Measurements from ENCODE around the gene DCC.

The DCC gene

DNA sequence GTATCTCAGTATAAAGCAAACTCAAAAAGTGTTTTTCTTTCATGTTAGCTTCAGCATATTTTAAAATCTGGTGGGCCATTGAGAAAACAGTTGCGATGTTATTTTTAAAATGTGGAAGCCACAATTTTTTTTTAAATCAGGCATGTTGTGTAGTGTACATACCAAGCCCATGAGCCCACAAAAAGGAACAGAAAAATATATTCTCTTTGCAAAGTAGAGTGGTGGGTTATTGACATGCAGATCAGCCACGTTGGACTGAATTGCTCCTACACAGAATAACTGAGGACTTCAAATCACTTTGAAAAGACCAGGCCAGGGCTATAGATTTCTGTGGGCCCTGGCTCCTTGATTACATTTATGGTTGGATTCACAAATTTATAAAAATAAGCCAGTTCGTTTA, 774.4 kb downstream of the DCC start:
- 83% methylated on average over 2 of the region's 3 CpGs; no CpG with 5 or more reads in 1 of the 2 experiments for WGBS, 2 experiments (ENCODE audit: insufficient coverage in 2 of 2)
- Histone ChIP-seq H3K36me3 (ENCODE audit: control insufficient read depth, insufficient read depth, low read length) (no peaks in the 10 kb centered on the region), H3K4me1 (ENCODE audit: control insufficient read depth, insufficient read depth, low read length, poor library complexity, severe bottlenecking) (no peaks in the 10 kb centered on the region), H3K27ac (ENCODE audit: low read depth, low read length, severe bottlenecking) (no peak overlapping the region), H3K9me3 (ENCODE audit: control insufficient read depth, low read length) (no peaks in the 10 kb centered on the region), H3K4me3 (ENCODE audit: extremely low read depth, insufficient read depth, low read length, poor library complexity, severe bottlenecking) (no peak overlapping the region)

- Histone ChIP-seq H3K27ac (ENCODE audit: low read depth, low read length, severe bottlenecking) (no peak overlapping the region), H3K4me1 (ENCODE audit: control insufficient read depth, insufficient read depth, low read length, poor library complexity, severe bottlenecking) (no peaks in the 10 kb centered on the region), H3K4me3 (ENCODE audit: extremely low read depth, insufficient read depth, low read length, poor library complexity, severe bottlenecking) (no peak overlapping the region), H3K36me3 (ENCODE audit: control insufficient read depth, insufficient read depth, low read length) (no peaks in the 10 kb centered on the region), H3K9me3 (ENCODE audit: control insufficient read depth, low read length) (no peaks in the 10 kb centered on the region)
- 79 to 87% methylated on average over 6 to 7 of the region's 10 CpGs for WGBS, 2 experiments (ENCODE audit: insufficient coverage in 2 of 2)
Measured at GRCh38 chr18:53115876-53116585, 776.0 kb downstream of the DCC start.

GRCh38 chr18:53117851-53118250, 777.9 kb downstream of the DCC start:
- Histone ChIP-seq H3K36me3 (ENCODE audit: control insufficient read depth, insufficient read depth, low read length) (no peaks in the 10 kb centered on the region), H3K4me1 (ENCODE audit: control insufficient read depth, insufficient read depth, low read length, poor library complexity, severe bottlenecking) (no peaks in the 10 kb centered on the region), H3K9me3 (ENCODE audit: control insufficient read depth, low read length) (no peaks in the 10 kb centered on the region), H3K27ac (ENCODE audit: low read depth, low read length, severe bottlenecking) (no peak overlapping the region), H3K4me3 (ENCODE audit: extremely low read depth, insufficient read depth, low read length, poor library complexity, severe bottlenecking) (no peak overlapping the region)
- WGBS, 2 experiments (ENCODE audit: insufficient coverage in 2 of 2), result 94% methylated on average over 3 of the region's 3 CpGs; no CpG with 5 or more reads in 1 of the 2 experiments

GRCh38 chr18:53126210-53126609, 786.2 kb downstream of the DCC start:
- Histone ChIP-seq H3K9me3 (ENCODE audit: control insufficient read depth, low read length) (no peaks in the 10 kb centered on the region), H3K27ac (ENCODE audit: low read depth, low read length, severe bottlenecking) (no peak overlapping the region), H3K4me3 (ENCODE audit: extremely low read depth, insufficient read depth, low read length, poor library complexity, severe bottlenecking) (no peak overlapping the region), H3K36me3 (ENCODE audit: control insufficient read depth, insufficient read depth, low read length) (no peaks in the 10 kb centered on the region), H3K4me1 (ENCODE audit: control insufficient read depth, insufficient read depth, low read length, poor library complexity, severe bottlenecking) (no peaks in the 10 kb centered on the region)
- no CpG with 5 or more reads among the region's 1 CpG for WGBS, 2 experiments (ENCODE audit: insufficient coverage in 2 of 2)

- WGBS, 2 experiments (ENCODE audit: insufficient coverage in 2 of 2), result 100% methylated on average over 1 of the region's 1 CpG; no CpG with 5 or more reads in 1 of the 2 experiments
- no peak overlapping the region for H3K27ac ChIP-seq (ENCODE audit: low read depth, low read length, severe bottlenecking)
- H3K9me3 ChIP-seq (ENCODE audit: control insufficient read depth, low read length), result no peaks in the 10 kb centered on the region
- no peaks in the 10 kb centered on the region for H3K36me3 ChIP-seq (ENCODE audit: control insufficient read depth, insufficient read depth, low read length)
- no peak overlapping the region for H3K4me3 ChIP-seq (ENCODE audit: extremely low read depth, insufficient read depth, low read length, poor library complexity, severe bottlenecking)
- no peaks in the 10 kb centered on the region for H3K4me1 ChIP-seq (ENCODE audit: control insufficient read depth, insufficient read depth, low read length, poor library complexity, severe bottlenecking)
Measured at GRCh38 chr18:53131001-53131400, 791.0 kb downstream of the DCC start.

- H3K36me3 ChIP-seq (ENCODE audit: control insufficient read depth, insufficient read depth, low read length), result no peaks in the 10 kb centered on the region
- H3K9me3 ChIP-seq (ENCODE audit: control insufficient read depth, low read length), result no peaks in the 10 kb centered on the region
- no peak overlapping the region for H3K27ac ChIP-seq (ENCODE audit: low read depth, low read length, severe bottlenecking)
- H3K4me1 ChIP-seq (ENCODE audit: control insufficient read depth, insufficient read depth, low read length, poor library complexity, severe bottlenecking), result no peaks in the 10 kb centered on the region
- no peak overlapping the region for H3K4me3 ChIP-seq (ENCODE audit: extremely low read depth, insufficient read depth, low read length, poor library complexity, severe bottlenecking)
- 76 to 100% methylated on average over 1 to 2 of the region's 3 CpGs for WGBS, 2 experiments (ENCODE audit: insufficient coverage in 2 of 2)
Measured at GRCh38 chr18:53134711-53135110, 794.7 kb downstream of the DCC start.

GRCh38 chr18:53135654-53136053, 795.7 kb downstream of the DCC start:
- Histone ChIP-seq H3K4me1 (ENCODE audit: control insufficient read depth, insufficient read depth, low read length, poor library complexity, severe bottlenecking) (no peaks in the 10 kb centered on the region), H3K27ac (ENCODE audit: low read depth, low read length, severe bottlenecking) (no peak overlapping the region), H3K4me3 (ENCODE audit: extremely low read depth, insufficient read depth, low read length, poor library complexity, severe bottlenecking) (no peak overlapping the region), H3K9me3 (ENCODE audit: control insufficient read depth, low read length) (no peaks in the 10 kb centered on the region), H3K36me3 (ENCODE audit: control insufficient read depth, insufficient read depth, low read length) (no peaks in the 10 kb centered on the region)

- Histone ChIP-seq H3K27ac (ENCODE audit: low read depth, low read length, severe bottlenecking) (no peak overlapping the region), H3K36me3 (ENCODE audit: control insufficient read depth, insufficient read depth, low read length) (no peaks in the 10 kb centered on the region), H3K4me3 (ENCODE audit: extremely low read depth, insufficient read depth, low read length, poor library complexity, severe bottlenecking) (no peak overlapping the region), H3K9me3 (ENCODE audit: control insufficient read depth, low read length) (no peaks in the 10 kb centered on the region), H3K4me1 (ENCODE audit: control insufficient read depth, insufficient read depth, low read length, poor library complexity, severe bottlenecking) (no peaks in the 10 kb centered on the region)
- 93% methylated on average over 2 of the region's 5 CpGs; no CpG with 5 or more reads in 1 of the 2 experiments for WGBS, 2 experiments (ENCODE audit: insufficient coverage in 2 of 2)
Measured at GRCh38 chr18:53139746-53140500, 799.9 kb downstream of the DCC start.

DNA sequence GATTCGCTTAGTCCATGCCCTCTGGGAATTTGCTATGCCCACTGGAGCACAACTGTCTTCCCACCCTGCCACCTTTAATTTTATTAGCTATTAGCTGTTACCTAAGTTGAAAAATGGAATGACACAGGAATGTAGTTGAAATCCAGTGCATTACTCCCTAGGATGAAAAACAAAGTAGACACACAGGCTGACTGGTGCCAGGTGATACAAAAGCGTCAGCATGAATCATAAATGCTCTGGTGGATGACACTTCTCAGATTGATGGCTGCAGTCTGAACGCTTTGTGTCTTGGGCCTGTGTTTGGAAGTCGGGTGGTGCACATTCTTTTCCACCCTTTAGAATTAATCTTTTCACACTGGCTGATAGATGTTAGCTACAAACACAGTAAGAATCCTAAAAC, 802.0 kb downstream of the DCC start:
- Histone ChIP-seq H3K27ac (ENCODE audit: low read depth, low read length, severe bottlenecking) (no peak overlapping the region), H3K4me1 (ENCODE audit: control insufficient read depth, insufficient read depth, low read length, poor library complexity, severe bottlenecking) (no peaks in the 10 kb centered on the region), H3K36me3 (ENCODE audit: control insufficient read depth, insufficient read depth, low read length) (no peaks in the 10 kb centered on the region), H3K9me3 (ENCODE audit: control insufficient read depth, low read length) (no peaks in the 10 kb centered on the region), H3K4me3 (ENCODE audit: extremely low read depth, insufficient read depth, low read length, poor library complexity, severe bottlenecking) (no peak overlapping the region)
- 89 to 94% methylated on average over 2 of the region's 4 CpGs for WGBS, 2 experiments (ENCODE audit: insufficient coverage in 2 of 2)

DNA sequence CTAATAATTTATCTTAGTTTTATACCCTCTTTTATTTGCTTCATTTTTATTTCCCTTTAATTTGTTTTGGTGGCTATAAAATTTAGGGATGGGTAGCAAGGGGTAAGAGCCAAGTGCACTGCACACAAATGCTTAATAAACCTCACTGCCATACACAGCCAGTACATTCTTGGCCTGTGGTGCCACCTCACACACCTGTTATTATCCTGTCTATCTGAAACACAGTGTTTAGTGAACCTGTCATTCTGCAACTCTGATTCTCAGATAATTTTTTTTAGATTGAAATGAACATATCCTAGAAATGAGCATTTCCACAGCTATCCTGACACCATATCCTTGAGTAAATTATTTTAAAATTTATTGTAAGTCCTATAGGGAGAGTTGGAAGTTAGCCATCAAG, 807.5 kb downstream of the DCC start:
- no peaks in the 10 kb centered on the region for H3K36me3 ChIP-seq (ENCODE audit: control insufficient read depth, insufficient read depth, low read length)
- H3K4me3 ChIP-seq (ENCODE audit: extremely low read depth, insufficient read depth, low read length, poor library complexity, severe bottlenecking), result no peak overlapping the region
- H3K27ac ChIP-seq (ENCODE audit: low read depth, low read length, severe bottlenecking), result no peak overlapping the region
- H3K4me1 ChIP-seq (ENCODE audit: control insufficient read depth, insufficient read depth, low read length, poor library complexity, severe bottlenecking), result no peaks in the 10 kb centered on the region
- no peaks in the 10 kb centered on the region for H3K9me3 ChIP-seq (ENCODE audit: control insufficient read depth, low read length)

DNA sequence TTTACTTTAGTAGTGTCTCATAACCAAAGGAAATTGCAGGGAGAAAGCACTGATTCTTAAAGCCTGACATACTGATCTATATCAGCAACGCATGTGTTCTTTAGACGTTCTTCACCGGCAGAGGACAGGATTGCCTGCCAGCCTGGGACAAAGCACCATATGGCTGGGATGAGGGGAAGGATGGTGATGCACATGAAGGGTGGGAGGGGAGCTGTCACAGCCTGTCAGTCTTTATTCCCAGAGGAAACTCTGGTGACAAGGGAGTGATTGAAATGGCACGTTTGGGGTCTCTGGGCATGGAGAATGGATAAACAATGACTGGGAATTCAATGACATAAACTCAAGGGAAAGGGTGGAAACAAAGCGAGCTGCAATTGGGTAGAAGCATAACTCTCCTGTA, 808.1 kb downstream of the DCC start:
- no peaks in the 10 kb centered on the region for H3K4me1 ChIP-seq (ENCODE audit: control insufficient read depth, insufficient read depth, low read length, poor library complexity, severe bottlenecking)
- no peak overlapping the region for H3K4me3 ChIP-seq (ENCODE audit: extremely low read depth, insufficient read depth, low read length, poor library complexity, severe bottlenecking)
- WGBS, 2 experiments (ENCODE audit: insufficient coverage in 2 of 2), result 77 to 90% methylated on average over 5 of the region's 5 CpGs
- H3K27ac ChIP-seq (ENCODE audit: low read depth, low read length, severe bottlenecking), result no peak overlapping the region
- H3K36me3 ChIP-seq (ENCODE audit: control insufficient read depth, insufficient read depth, low read length), result no peaks in the 10 kb centered on the region
- no peaks in the 10 kb centered on the region for H3K9me3 ChIP-seq (ENCODE audit: control insufficient read depth, low read length)
